AG20443 (cell line): ENCODE measurements around the gene C10orf105.

Source experiments
- DNase-seq: peaks from one replicate; pipeline ENCODE4 v3.0.0; 2012; ENCODE audit warnings: low spot score, mixed read lengths

Gene C10orf105

DNA sequence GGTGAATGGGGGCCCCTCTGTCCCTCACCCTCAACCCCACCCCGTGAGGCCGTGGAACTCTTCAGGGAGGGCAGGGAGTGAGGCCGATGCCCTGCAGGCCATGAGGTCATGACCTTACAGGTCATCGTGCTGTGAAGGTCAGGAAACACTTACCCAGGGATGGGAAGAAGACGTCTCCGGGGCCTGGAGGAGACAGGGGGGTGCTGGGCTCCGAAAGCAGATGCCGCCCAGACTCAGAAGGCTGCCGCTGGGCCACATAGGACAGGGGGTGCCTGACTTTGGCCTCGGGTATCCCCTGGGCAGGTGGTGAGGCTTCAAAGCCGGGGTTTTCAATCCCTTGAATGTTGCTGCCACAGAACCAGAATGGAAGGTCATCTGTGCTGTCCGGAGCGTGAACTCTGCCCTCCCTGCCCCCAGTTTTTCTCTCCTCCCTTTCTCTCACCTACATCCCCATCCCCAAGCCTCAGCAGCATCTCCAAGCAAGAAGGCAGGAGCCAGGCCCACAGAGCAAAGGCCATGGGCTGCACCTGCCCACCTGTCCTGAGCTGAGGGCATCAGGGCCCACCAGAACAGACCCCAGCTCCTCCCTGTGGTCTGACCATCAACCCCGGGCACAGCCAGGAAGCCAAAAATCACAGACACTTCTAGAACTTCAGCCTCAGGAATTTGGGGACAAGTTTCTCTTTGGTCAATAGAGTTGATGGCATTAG is 32.1 kb upstream of the C10orf105 start:
- no peak for DNase-seq

DNA sequence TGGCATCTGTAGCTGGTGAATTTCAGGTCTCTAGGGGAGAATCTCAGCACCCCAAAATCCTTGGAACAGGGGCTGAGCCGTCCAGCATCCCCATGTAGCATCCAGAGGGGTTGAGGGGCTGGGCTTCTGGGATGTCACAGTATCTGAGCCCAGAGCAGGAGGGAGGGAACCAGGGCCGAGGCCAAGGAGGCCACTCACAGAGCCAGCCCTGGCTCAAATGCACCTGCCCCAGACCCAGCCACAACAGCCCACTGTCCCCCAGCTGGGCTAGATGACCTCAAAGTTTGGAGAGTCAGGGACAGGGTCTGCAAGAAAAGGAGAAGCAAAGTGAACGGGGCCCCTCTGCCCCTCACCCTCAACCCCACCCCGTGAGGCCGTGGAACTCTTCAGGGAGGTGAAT is 31.4 kb upstream of the C10orf105 start:
- DNase-seq = no peak

DNA sequence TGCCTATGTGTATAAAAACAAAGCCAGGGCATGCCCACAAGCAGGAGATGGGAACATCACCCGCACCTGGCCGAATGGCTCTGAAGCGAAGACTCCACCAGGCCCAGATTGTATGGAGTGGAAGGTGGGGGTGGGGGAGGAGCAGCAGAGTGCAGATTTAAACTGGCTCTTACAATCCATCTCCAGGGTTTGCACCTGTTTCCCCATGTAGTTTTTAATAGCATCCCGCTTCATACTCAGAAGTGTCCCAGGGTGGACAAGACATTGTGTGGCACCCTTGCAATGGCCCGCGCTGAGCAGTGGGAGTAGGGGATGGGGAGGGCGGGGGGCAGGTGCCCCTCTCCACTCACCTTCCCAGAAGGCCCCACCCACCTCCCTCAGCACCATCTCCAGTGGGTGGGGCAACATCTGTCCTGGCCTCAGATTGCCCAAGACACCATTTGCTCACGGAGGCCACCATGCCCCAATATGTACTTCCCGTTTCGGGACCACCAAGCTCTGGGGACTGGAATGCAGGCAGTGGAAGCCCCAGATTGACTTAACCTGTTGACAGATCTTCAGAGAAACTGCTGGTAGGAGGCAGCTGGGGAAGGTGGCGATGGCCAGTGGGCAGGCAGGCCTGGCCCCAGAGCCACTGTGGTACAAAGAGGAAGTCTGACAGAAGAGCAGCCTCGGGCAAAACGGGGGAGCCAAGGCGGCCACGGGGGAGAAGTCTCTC is 30.7 kb upstream of the C10orf105 start:
- no peak for DNase-seq

DNA sequence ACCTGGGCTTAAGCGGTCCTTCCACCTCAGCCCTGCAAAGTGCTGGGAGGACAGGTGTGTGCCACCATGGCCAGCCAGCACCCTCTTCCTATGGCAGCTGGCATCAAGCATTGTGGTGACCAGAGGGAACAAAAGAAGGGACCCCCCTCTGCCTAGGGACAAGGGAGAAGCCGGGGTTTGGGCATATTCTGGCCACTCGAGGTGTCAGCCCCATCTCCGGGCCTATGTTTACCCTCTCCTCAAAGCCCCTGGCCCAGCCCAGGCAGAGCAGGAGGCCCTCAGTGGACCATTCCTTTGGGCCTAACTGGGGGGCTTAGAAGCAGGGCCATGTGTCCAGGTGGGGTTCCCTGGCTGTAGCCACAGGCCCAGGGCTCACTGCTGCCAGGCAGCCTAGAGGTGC is 29.8 kb upstream of the C10orf105 start:
- no peak for DNase-seq

- no peak for DNase-seq
These were observed 29.2 kb upstream of the C10orf105 start for GRCh38 chr10:71748671-71749191.

DNA sequence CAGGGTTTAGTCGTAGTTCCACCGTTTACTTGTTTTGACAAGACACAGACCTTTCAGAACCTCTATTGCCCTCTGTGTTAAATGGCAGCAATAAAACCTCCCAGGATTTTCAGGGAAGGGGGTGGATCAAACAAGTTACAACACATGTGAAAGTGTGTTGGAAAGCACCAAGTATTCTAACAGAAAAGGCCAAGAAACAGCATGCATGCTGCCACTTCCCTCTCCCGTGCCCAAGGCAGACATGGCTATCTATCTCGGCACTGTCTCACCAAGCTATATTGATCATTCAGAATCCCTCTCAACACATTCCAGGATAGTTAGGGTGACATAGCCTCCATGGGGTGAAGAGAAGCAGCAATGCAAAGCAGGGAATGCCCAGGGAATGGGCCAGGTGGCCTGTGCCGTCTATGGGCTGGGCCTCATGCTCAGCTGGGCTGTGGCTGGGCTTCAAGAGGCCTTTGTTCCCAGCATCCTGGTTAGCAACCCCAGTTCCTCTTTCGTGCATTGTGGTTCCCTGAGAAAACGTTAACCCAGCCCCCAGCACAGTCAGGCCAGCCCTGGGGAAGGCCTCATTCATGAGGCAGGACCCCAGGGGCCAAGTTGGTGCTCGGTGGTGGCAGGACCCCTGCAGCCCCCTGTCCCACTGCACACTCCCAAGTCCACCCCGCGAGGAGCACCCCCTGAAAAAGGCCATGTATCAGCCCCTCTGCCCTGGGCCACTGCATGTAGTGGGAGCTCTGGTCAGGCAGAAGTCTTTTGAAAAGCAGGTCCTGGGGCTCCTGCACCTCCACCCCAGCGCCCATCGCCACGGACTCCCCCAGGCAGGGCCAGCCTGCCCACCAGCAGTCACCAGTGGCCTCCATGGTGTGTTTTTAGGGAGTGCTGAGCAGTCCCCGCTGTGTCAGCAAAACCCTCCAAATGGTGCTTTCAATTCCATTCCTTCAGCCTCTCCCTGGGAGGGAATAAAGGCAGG is 28.3 kb upstream of the C10orf105 start:
- no peak for DNase-seq

- DNase-seq = no peak
These were observed 27.5 kb upstream of the C10orf105 start for GRCh38 chr10:71747039-71747531.

DNA sequence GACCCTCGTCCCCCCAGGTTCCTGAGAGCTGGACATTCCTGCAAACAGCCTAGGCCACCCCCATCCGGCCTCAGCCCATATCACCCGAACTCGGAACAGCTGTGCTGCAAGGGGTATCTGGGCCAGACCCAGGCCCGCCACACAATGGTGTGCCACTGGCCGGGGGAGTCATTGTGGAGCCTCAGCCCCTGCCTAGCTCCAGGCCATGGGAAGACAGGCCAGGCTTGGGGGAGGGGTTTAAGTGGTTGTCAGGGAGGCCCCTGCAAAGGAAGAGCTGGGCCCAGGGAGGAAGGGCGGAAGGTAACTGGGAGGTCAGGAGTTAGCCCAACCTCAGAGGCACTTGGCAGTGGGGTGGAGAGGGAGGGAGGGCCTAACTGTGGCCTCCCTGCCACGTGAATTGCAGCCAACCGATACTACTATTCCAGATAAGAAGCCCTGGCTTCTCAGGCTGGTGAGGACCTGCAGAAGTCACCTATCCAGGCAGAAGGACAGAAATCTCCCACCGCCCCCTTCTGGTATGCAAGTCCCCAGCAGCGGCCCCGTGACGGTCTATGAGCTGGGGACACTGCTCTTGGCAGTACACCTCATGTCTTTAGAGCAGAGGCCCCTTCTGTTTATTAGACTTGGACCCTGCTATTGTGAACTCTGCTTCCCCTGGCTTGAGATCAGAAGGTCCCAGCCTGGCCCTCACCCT is 26.9 kb upstream of the C10orf105 start:
- no peak for DNase-seq

DNA sequence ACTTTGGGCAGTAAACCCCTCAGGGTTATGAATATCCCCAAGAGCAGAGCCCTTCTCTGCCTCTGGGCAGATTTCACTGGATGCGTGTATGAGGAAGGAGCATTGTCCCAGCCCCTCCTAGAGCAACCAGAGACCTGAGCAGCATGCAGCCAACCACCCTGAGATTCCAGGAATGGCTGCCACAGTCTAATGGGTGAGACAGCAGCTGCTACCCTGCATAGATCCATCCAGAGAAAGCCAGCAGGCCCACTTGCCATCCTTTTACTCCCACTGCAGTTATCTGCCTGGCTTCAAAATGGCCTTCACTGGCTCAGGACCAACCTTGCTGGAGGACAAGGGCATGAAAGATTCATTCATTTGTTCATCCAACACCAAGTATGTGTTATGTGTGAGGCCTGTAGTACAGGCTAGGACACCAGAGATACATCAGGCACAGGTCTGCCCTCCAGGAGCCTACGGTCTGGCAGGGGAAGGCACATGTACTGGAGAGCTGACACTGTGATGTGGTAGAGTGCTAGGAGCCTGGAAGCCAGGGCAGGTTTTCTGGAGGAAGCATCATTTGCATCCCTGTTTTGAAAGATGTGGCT is 26.2 kb upstream of the C10orf105 start:
- DNase-seq = no peak

GRCh38 chr10:71744897-71745663 is 25.5 kb upstream of the C10orf105 start:
- no peak for DNase-seq

DNA sequence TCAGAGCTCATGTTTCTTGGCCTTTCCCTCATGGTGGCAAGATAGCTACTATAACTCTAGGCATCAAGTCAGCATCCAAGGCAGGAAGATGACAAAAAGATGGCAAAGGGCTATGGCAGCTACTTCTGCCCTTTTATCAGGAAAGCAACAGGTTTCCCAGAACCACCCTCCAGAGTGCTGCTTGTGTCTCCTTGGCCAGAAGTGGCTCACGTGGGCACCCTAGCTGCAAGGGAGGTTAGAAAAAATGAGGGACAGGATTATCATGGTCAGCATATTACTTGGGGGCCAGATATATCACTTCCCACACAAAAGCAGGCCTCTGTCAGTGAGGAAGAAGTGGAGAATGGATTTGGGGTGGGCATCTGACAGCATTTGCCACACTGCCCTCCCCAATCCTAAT is 24.3 kb upstream of the C10orf105 start:
- no peak for DNase-seq

DNA sequence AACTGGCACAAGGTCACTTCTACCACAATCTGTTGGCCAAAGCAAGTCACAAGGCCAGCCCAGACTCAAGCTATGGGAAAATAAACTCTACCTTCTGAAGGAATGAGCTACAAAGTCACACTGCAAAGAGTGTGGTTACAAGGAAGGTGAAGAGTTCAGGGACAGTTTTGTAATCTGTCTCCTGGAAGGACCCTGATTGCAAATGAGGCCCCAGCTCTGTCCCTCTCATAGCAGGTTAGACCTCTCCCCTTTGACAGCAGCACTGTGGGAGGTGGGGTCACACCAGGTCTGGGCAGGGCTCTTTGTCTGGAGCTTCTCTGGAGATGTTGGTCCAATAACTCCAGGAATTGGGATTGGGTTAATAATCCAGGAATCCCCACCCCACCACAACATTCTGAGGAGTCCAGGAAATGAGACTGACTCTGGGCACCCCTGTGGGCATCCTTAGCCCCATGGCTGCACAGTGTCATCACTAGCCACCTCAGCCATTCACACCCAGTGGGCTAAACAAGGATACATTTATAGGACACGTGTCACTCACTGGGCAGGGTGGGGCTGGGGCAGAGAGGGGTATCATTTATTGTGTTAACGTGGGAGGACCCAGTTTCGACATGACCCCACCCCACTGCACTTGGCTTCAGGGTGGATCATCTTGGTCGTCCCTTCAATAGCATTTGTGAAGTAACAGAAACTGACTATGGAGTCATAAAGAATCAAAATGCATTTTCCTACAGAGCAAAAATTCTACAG is 23.7 kb upstream of the C10orf105 start:
- no peak for DNase-seq

DNA sequence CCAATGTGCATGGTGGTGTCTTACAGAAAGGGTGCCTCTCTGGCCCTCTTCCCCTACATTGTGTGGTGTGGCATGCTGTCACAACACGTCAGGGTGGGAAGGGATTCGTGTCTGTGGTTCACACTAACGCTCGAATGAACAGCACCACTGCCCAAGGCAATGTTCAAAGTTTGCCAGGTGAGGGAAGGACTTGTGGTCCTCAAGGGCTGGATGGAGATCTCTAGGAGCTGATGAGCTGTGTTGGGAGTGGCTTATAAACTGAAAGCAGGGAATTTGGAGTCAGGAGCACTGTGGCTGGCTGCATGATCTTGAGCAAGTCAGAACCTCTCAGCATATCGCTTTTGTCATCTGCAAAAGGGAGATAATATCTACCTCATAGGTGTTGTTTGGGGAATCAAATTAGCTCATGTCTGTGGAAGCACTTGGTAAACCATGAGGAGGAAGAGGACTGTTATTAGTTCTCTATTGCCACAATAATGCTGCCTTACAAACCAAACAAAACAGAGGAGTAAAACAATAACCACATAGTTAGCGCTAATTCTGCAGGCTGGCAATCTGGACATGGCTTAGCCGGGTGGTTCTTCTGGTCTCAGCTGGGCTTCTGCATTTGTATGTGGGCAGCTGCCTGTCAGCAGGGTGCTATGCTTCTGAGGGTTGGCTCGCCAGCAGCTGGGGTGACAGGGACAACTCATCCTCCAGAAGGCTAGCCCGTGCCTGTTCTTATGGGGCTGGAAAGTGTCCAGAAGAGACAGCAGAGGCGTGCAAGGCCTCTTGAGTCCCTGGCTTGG is 22.9 kb upstream of the C10orf105 start:
- no peak for DNase-seq

DNA sequence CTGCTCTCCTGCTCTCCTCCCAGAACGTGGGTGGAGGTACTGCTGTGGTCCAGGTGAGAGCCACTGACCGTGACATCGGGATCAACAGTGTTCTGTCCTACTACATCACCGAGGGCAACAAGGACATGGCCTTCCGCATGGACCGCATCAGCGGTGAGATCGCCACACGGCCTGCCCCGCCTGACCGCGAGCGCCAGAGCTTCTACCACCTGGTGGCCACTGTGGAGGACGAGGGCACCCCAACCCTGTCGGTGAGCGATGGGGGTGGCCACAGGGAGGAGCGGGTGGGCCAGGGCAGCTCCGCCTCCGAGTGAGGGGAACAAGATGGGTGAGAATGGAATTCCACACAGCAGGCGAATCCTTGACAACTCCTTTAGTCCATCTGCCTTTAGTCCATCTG is 22.1 kb upstream of the C10orf105 start:
- DNase-seq = no peak

GRCh38 chr10:71741029-71741428 is 21.5 kb upstream of the C10orf105 start:
- no peak for DNase-seq

GRCh38 chr10:71740069-71740653 is 20.6 kb upstream of the C10orf105 start:
- peak; percentile 62 for DNase-seq

DNA sequence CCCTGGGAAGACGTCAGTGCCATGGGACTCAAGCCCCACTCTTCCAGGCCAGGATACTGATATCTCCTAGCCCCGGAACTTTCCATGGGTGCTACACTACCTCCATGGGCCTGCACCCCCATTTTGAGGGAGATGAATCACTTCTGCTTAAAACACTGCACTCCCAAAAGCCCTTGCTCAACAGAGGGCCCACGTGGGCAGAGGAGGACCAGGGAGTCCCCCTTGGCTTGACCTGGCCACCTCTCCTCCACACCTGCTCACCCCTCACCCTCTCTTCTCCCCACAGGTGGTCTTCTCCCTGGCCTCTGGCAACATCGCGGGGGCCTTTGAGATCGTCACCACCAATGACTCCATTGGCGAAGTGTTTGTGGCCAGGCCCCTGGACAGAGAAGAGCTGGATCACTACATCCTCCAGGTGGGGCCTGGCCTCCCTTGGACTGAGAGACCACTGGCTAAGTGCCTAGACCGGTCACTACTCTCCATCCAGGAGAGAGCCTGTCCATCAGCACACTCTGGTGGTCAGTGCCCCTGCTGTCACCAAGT is 19.9 kb upstream of the C10orf105 start:
- DNase-seq = no peak

- DNase-seq = peak; percentile 69
These were observed 18.2 kb upstream of the C10orf105 start for GRCh38 chr10:71737834-71738197.
